IMR-90 (cell line): ENCODE data around the gene SLC37A1.

Experiments
- BHLHE40 ChIP-seq: fragments of 150-350 bp; IDR thresholded peaks from 2 replicates; pipeline ENCODE4 v1.6.1; 2016; ENCODE audit warnings: mild to moderate bottlenecking, low read depth, low read length
- CTCF ChIP-seq: conservative IDR thresholded peaks from 2 replicates; pipeline ENCODE4 v1.5.1; 2012; ENCODE audit warnings: mild to moderate bottlenecking, low read depth, low read length, improper control_type of control experiment
- FOS ChIP-seq: fragments of 150-350 bp; IDR thresholded peaks from 2 replicates; pipeline ENCODE4 v1.6.1; 2016; ENCODE audit warnings: low read depth, low read length
- RCOR1 ChIP-seq: IDR thresholded peaks from 2 replicates; pipeline ENCODE4 v1.6.1; 2012; ENCODE audit warnings: mild to moderate bottlenecking, low read length, improper control_type of control experiment; ENCODE audit not compliant: insufficient replicate concordance
- USF2 ChIP-seq: fragments of 150-350 bp; IDR thresholded peaks from 2 replicates; pipeline ENCODE4 v1.6.1; 2017; ENCODE audit warnings: mild to moderate bottlenecking, antibody characterized with exemption, low read length, low read depth

DNA sequence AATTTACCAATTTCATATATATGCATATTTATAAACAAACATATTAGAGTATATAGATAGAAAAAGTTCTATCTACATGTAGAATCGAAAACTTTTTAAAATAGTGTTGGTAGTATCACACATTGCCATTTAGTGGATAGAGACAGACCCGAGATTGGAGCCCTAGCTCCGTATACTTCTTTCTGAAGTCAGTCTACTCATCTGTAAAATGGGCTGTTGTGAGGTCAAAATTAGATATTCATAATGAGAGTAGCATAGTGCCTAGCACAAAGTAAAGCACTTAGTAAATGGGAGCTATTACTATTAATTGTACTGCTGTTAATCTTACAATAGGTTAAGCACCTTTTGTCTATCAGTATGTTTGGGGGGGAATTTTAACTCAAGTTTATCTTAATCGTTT lies 13.4 kb upstream of the SLC37A1 start:
- no peak for TF ChIP-seq BHLHE40
- TF ChIP-seq CTCF, result no peak
- TF ChIP-seq USF2, result no peak
- no peak for TF ChIP-seq RCOR1
- TF ChIP-seq FOS, result no peak
